PC-9 (cell line): ENCODE measurements around the gene KCNS1. TPM values are rescaled to one million over a fixed set of nuclear protein-coding genes. Genes with fewer than 3 reads are reported as not detected.
"Not testable (repeated sequence)": the region's sequence is repeated elsewhere in the genome, so short reads cannot be mapped to it uniquely, and the experiment has no call there.

ENCODE experiments used
- Bru-seq: library from RNA; stranded (reverse); fragments of 400-500 nt; gene quantifications from one replicate; lab custom pipeline; 2021; lab: Mats Ljungman, UMichigan
- BruChase-seq, 2 experiments: library from RNA; stranded (reverse); fragments of 400-500 nt; gene quantifications; one replicate each; lab custom pipeline; 2021; lab: Mats Ljungman, UMichigan
- BruUV-seq: library from RNA; stranded (reverse); fragments of 400-500 nt; replicated peaks from 2 replicates; lab custom pipeline; 2021; lab: Mats Ljungman, UMichigan
- CTCF ChIA-PET: fragments of 300-600 bp; sonication (Branson Sonifier 250); formaldehyde crosslinking; loops from one replicate; lab custom pipeline; 2022; ENCODE audit warnings: antibody characterized with exemption; lab: Charles Lee
- POLR2A ChIA-PET: fragments of 300-600 bp; sonication (Branson Sonifier 250); formaldehyde crosslinking; loops from one replicate; lab custom pipeline; 2022; ENCODE audit warnings: antibody characterized with exemption; ENCODE audit not compliant: unreplicated experiment; lab: Charles Lee
- DNase-seq, 2 experiments: peaks; one replicate each; pipeline versions ENCODE4 v3.0.0 to v3.0.0-alpha.2; 2015 to 2022; ENCODE audit warnings: mixed read lengths in 1 of 2
- H2AFZ ChIP-seq: fragments of 200-600 bp; sonication (generic); 2 replicates; pipeline ENCODE4 v1.8.1; 2017; ENCODE audit warnings: antibody characterized with exemption
- H3F3A ChIP-seq: fragments of 200-600 bp; sonication (generic); 2 replicates; pipeline ENCODE4 v1.8.1; 2017; ENCODE audit warnings: antibody characterized with exemption, mild to moderate bottlenecking, low read depth; ENCODE audit not compliant: insufficient read depth
- H3K27ac ChIP-seq: fragments of 200-600 bp; sonication (generic); 2 replicates; pipeline ENCODE4 v1.6.1; 2016; ENCODE audit warnings: mixed run types
- H3K27me3 ChIP-seq: fragments of 200-600 bp; sonication (generic); 2 replicates; pipeline ENCODE4 v1.6.1; 2016; ENCODE audit warnings: low read depth, mixed run types; ENCODE audit not compliant: insufficient read depth
- H3K36me3 ChIP-seq: fragments of 200-600 bp; sonication (generic); 2 replicates; pipeline ENCODE4 v1.6.1; 2016; ENCODE audit warnings: low read depth, mixed run types
- H3K4me1 ChIP-seq: fragments of 200-600 bp; sonication (generic); replicated peaks from 2 replicates; pipeline ENCODE4 v1.6.1; 2016; ENCODE audit warnings: mixed run types; ENCODE audit not compliant: insufficient read depth
- H3K4me2 ChIP-seq: fragments of 200-600 bp; sonication (generic); 2 replicates; pipeline ENCODE4 v1.6.1; 2017; ENCODE audit warnings: mixed run types
- H3K4me3 ChIP-seq: fragments of 200-600 bp; sonication (generic); 2 replicates; pipeline ENCODE4 v1.6.1; 2016; ENCODE audit warnings: mixed run types
- H3K79me2 ChIP-seq: fragments of 200-600 bp; sonication (generic); 2 replicates; pipeline ENCODE4 v1.6.1; 2017; ENCODE audit warnings: low read depth, mixed run types
- H3K9me2 ChIP-seq: fragments of 200-600 bp; sonication (generic); 2 replicates; pipeline ENCODE4 v1.8.1; 2017; ENCODE audit warnings: mild to moderate bottlenecking; ENCODE audit not compliant: insufficient read depth
- H3K9me3 ChIP-seq: fragments of 200-600 bp; sonication (generic); 2 replicates; pipeline ENCODE4 v1.8.1; 2016; ENCODE audit warnings: low read depth; ENCODE audit not compliant: insufficient read depth
- H4K20me1 ChIP-seq: fragments of 200-600 bp; sonication (generic); 2 replicates; pipeline ENCODE4 v1.8.1; 2017; ENCODE audit not compliant: insufficient read depth
- CTCF ChIP-seq: fragments of 200-600 bp; sonication (generic); conservative IDR thresholded peaks from 2 replicates; pipeline ENCODE4 v1.6.1; 2017; ENCODE audit warnings: mixed run types, antibody characterized with exemption, mild to moderate bottlenecking, moderate library complexity
- EZH2 ChIP-seq: fragments of 200-600 bp; sonication (generic); IDR thresholded peaks from 2 replicates; pipeline ENCODE4 v1.8.0; 2017; ENCODE audit warnings: antibody characterized with exemption, low read depth
- intact Hi-C: fragments of 100-400 bp; cut with micrococcal nuclease; formaldehyde crosslinking; loops from one replicate; pipeline ENCODE4 v1.10.0; 2022; ENCODE audit not compliant: unreplicated experiment
- long read RNA-seq: library from polyadenylated mRNA; stranded (forward); transcript quantifications from one replicate; pipeline ENCODE4 v2.0.0, GENCODE V29; 2022
- total RNA-seq: library from RNA; stranded (reverse); gene quantifications from 2 replicates; pipeline ENCODE4 v1.2.3, GENCODE V29; 2021

The KCNS1 gene
- 0.15 TPM in 1 of 2 replicates, not detected in the other for total RNA-seq
- percentile 7 among the genes with signal in this experiment for Bru-seq, nascent RNA
- percentile 10 among the genes with signal in this experiment for BruChase-seq, experiment 1, labeled RNA remaining after a 2-hour chase
- percentile 14 among the genes with signal in this experiment for BruChase-seq, experiment 2, labeled RNA remaining after a 6-hour chase
- long read RNA-seq = 0 reads

DNA sequence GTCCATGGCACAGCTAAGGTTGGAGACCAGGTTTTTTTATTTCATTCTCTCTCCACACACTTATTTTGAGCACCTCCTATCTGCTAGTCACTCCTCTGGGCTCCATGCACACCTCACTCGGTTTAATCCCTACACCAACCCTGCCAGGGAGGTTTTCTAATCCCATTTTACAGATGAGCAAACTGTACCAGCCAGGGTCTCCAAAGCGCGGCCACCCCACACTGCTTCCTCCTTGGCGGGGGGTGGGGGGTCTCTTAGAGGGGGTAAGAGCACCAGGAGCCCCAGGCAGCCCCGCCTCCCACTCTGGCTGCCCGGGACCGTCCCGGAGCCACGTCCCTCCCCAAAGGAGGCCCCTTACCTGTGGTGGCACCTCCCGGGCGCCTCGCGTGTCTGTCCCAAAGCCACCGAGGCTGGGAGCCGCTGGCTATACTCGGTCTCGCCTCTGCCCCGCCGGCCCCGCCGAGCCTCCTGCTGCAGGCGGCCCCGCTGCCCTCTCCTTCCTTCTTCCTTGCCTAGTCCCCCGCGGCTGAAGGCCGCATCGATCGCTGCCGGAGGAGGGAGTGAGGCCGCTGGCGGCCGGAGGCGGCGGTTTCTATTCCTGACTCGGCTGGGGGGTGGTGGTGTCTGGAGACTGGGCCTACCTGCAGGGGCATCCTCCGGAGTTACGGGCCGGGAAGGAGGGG lies at the start of gene KCNS1:
KCNS1 (minus strand) TSS at position 565 of the 683 bp plus-strand sequence. CDS start 1,891 bp downstream, outside the sequence.
- no TSS peak for BruUV-seq
- Histone ChIP-seq H3K4me1 (peaks cover 8% of the 10 kb centered on the region; the same call in 1 of the 2 replicates), H3F3A (peaks cover 2% of the 10 kb centered on the region; the same call in 1 of the 2 replicates), H3K9me3 (no peaks in the 10 kb centered on the region), H3K27ac (no peak within 1 kb of the TSS), H4K20me1 (no peaks in the 10 kb centered on the region), H2AFZ (no peak within 1 kb of the TSS), H3K4me2 (no peak within 1 kb of the TSS), H3K4me3 (no peak within 1 kb of the TSS), H3K36me3 (no peaks in the 10 kb centered on the region), H3K79me2 (no peaks in the 10 kb centered on the region), H3K27me3 (no peaks in the 10 kb centered on the region), H3K9me2 (no peaks in the 10 kb centered on the region)
- intact Hi-C loops = no loop called here
- DNase-seq = no peak
- TF ChIP-seq EZH2 (no peak), CTCF (no peak)
- CTCF ChIA-PET = no interaction called here
- POLR2A ChIA-PET = no interaction called here

- TF ChIP-seq CTCF = no peak
- TF ChIP-seq EZH2 = no peak
- ChIA-PET CTCF (no interaction called here), POLR2A (no interaction called here)
- no peaks in the 10 kb centered on the region for H3K27me3 ChIP-seq
- no peak for DNase-seq
- H3K9me3 ChIP-seq = no peaks in the 10 kb centered on the region
- no peak overlapping the region for H3K27ac ChIP-seq
- no peak overlapping the region for H3K4me3 ChIP-seq
- intact Hi-C loops = no loop called here
- no peaks in the 10 kb centered on the region; the same call in 1 of the 2 replicates for H3K9me2 ChIP-seq
- no peaks in the 10 kb centered on the region for H3K36me3 ChIP-seq
- no peak overlapping the region for H2AFZ ChIP-seq
- peaks cover 12% of the 10 kb centered on the region for H3K4me1 ChIP-seq
- H3F3A ChIP-seq = peaks cover 6% of the 10 kb centered on the region; the same call in 1 of the 2 replicates
- H4K20me1 ChIP-seq = no peaks in the 10 kb centered on the region
- H3K4me2 ChIP-seq = no peak overlapping the region
- no TSS peak for BruUV-seq
- no peaks in the 10 kb centered on the region for H3K79me2 ChIP-seq
These were observed 48.1 kb upstream of the KCNS1 start for GRCh38 chr20:45149062-45149461.

- H3K4me1 ChIP-seq = 0 out of 2 replicates have a peak, but pooled peaks cover 7% of the 10 kb centered on the region
- no peaks in the 10 kb centered on the region for H3K36me3 ChIP-seq
- peaks cover 8% of the 10 kb centered on the region; the same call in 1 of the 2 replicates for H3F3A ChIP-seq
- TF ChIP-seq CTCF (no peak), EZH2 (no peak)
- H3K9me2 ChIP-seq = no peaks in the 10 kb centered on the region; the same call in 1 of the 2 replicates
- no peaks in the 10 kb centered on the region for H3K79me2 ChIP-seq
- ChIA-PET POLR2A (no interaction called here), CTCF (no interaction called here)
- BruUV-seq = no TSS peak
- H3K9me3 ChIP-seq = no peaks in the 10 kb centered on the region
- intact Hi-C loops = no loop called here
- no peaks in the 10 kb centered on the region for H4K20me1 ChIP-seq
- no peak overlapping the region for H3K4me2 ChIP-seq
- no peak for DNase-seq
- no peak overlapping the region for H2AFZ ChIP-seq
- H3K27ac ChIP-seq = no peak overlapping the region
- no peak overlapping the region for H3K4me3 ChIP-seq
- H3K27me3 ChIP-seq = no peaks in the 10 kb centered on the region
These were observed 39.9 kb upstream of the KCNS1 start for GRCh38 chr20:45140836-45141235.

GRCh38 chr20:45139733-45140375 lies 38.9 kb upstream of the KCNS1 start:
- H2AFZ ChIP-seq, H3F3A ChIP-seq, H3K36me3 ChIP-seq, H3K4me1 ChIP-seq, intact Hi-C loops, H3K27ac ChIP-seq, H3K79me2 ChIP-seq, H4K20me1 ChIP-seq, H3K9me3 ChIP-seq, H3K4me3 ChIP-seq, H3K9me2 ChIP-seq, H3K27me3 ChIP-seq, DNase-seq, H3K4me2 ChIP-seq, BruUV-seq: not testable (repeated sequence)
- ChIA-PET CTCF (interaction anchor here (0.7 to 2.2 kb wide), 4 partner anchors 28 to 154 kb away, joined by 3 to 14 read pairs (median 6); no protein-coding TSS in a partner anchor), POLR2A (interaction anchor here (0.6 kb wide), 1 partner anchor 593 kb away, joined by 5 read pairs; no protein-coding TSS in a partner anchor)
